Hepatocyte (in vitro differentiated cells): ENCODE measurements around the gene ABI1.

ENCODE experiments used
- EZH2 ChIP-seq: fragments of 200-600 bp; sonication (generic); IDR thresholded peaks from 2 replicates; pipeline ENCODE4 v1.6.1; 2016; ENCODE audit warnings: antibody characterized with exemption, mild to moderate bottlenecking, borderline replicate concordance
- EZH2phosphoT487 ChIP-seq: fragments of 200-600 bp; sonication (generic); IDR thresholded peaks from one replicate; pipeline ENCODE4 v1.6.1; 2018; ENCODE audit warnings: antibody characterized with exemption, mild to moderate bottlenecking, low read depth, moderate library complexity; ENCODE audit not compliant: unreplicated experiment, severe bottlenecking
- TF ChIP-seq, protein P1 (sequence below): fragments of 200-600 bp; sonication (generic); IDR thresholded peaks from 2 replicates; pipeline ENCODE4 v1.5.1; 2016; ENCODE audit warnings: antibody characterized with exemption, mild to moderate bottlenecking; ENCODE audit not compliant: poor library complexity

DNA sequence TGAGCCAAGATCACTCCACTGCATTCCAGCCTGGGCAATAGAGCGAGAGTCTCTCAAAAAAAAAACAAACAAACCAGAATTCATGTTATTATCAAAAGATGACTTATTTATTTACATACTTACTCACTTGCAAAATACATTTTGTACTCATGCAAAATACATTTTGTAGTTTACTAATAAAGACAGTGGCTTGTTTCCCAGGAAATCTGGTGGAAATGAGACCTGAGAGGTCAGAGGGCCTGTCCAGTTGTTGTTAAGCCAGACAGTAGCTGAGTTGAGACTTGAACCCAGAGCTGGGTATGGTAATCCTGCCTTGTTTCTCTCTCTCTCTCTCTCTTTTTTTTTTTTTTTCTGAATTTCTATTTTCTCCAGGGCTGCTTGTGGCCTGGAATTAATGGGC, 133.8 kb downstream of the ABI1 start:
- TF ChIP-seq, protein P1, sequence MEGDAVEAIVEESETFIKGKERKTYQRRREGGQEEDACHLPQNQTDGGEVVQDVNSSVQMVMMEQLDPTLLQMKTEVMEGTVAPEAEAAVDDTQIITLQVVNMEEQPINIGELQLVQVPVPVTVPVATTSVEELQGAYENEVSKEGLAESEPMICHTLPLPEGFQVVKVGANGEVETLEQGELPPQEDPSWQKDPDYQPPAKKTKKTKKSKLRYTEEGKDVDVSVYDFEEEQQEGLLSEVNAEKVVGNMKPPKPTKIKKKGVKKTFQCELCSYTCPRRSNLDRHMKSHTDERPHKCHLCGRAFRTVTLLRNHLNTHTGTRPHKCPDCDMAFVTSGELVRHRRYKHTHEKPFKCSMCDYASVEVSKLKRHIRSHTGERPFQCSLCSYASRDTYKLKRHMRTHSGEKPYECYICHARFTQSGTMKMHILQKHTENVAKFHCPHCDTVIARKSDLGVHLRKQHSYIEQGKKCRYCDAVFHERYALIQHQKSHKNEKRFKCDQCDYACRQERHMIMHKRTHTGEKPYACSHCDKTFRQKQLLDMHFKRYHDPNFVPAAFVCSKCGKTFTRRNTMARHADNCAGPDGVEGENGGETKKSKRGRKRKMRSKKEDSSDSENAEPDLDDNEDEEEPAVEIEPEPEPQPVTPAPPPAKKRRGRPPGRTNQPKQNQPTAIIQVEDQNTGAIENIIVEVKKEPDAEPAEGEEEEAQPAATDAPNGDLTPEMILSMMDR = no peak
- no peak for TF ChIP-seq EZH2
- no peak for TF ChIP-seq EZH2phosphoT487
